GM18858 (cell line): Measurements from ENCODE around the gene PIK3CD.
"Not testable (repeated sequence)": the region's sequence is repeated elsewhere in the genome, so short reads cannot be mapped to it uniquely, and the experiment has no call there.

Experiments used
- ATAC-seq: cut with Tn5 transposase; IDR thresholded peaks from one replicate; pipeline ENCODE4 v1.9.1; 2021; ENCODE audit not compliant: unreplicated experiment

Gene PIK3CD

DNA sequence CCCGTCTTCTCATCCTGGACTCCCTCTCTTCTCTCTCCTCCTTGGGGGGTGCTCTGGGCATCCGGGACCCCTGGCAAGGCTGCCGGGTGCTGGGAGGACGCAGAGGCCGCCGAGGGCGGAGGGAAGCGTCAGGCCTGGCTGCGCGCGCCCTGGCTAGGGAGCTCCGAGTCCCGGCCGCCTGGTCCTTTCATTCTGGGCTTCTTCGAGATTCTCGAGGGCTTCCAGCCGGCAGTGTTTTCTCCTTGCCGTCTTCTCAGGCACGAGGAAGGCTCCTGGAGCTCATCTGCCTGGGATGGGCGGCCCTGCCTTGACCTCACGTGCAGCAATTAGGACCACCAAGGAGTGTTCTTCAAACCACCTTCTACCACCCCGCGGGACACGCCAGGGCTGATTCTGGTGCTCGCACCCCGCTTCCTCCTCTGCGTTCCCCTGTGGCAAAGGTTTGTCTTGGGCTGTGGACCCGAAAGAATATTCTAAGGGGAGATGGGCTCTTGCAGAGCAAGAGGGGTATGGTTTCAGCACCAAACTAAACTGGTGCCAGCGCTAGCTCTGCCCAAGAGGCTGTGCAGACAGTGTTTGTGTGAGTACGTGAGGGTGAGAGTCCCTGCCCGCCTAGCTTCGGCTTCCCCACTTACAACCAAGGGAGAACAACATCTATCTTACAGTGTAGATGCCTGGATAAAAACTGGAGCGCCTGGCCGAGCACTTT, 36.5 kb downstream of the PIK3CD start:
- ATAC-seq, result no peak

DNA sequence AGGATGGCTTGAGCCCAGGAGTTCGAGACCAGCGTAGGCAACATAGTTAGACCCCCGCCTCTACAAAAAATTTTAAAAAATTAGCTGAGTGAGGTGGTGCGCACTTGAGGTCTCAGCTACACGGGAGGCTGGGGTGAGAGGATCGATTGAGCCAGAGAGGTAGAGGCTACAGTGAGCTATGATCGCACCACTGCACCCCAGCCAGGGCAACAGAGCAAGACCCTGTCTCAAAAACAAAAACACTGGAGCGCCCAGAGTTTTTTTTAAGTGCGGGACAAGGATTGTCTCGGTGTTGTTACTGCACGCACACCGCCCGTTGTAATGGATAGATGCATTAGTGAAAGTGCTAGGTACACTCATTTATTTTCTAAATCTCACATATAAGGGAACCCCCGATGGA, 37.1 kb downstream of the PIK3CD start:
- ATAC-seq, result no peak

DNA sequence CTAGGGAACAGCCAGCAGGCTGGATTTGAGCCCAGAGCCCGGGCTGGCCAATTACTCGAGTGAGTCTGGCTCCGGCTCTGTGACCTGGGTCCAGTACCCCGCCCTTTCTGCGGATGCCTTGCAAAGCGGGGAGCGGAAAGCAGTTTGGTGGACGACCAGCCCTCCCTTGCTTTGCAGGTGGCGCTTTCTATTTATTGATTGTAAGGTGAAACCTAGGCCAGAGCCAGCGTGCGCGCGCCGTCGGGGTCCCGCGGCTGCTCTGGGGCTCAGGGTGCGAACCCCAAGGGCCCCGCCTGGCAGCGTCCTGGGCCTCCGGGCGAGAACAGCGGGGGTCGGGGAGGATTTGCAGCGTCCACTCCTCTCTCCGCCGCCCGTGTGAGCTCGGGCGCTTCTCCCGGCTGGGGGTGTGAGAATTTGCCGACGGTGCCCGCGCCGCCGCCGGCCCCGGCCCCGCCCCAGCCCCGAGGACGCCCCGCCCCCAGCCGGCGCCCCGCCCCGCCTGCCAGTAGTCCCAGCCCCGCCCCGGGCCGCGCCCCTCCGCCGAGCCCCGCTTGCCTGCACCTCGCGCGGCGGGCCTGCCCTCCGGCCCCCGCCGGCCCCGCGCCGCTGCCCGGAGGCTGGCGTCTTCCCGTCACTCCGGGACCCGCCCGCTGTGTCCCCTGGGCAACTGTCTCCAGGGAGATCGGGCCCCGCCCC, 37.6 kb downstream of the PIK3CD start:
- ATAC-seq, result no peak

DNA sequence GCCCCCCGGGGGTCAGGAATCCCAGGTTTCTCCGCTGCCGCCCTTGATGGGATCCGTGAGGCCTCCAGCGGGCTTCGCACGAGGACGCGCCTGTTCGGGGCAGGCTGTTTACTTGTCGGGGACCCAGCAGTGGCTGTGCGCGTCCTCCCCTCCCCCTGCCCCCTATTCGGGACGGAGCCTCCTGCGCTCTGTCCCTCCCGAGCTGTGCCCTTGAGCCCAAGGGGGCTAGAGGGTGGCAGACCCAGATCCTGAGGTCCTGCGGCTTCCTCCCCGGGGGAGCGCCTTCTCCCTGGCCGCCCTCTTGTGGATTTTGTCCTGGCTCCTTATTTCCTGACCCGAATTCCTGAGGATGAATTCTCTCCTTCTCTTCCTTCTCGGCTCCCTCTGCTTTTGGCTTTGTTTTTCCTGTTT, 38.4 kb downstream of the PIK3CD start:
- ATAC-seq, result no peak

DNA sequence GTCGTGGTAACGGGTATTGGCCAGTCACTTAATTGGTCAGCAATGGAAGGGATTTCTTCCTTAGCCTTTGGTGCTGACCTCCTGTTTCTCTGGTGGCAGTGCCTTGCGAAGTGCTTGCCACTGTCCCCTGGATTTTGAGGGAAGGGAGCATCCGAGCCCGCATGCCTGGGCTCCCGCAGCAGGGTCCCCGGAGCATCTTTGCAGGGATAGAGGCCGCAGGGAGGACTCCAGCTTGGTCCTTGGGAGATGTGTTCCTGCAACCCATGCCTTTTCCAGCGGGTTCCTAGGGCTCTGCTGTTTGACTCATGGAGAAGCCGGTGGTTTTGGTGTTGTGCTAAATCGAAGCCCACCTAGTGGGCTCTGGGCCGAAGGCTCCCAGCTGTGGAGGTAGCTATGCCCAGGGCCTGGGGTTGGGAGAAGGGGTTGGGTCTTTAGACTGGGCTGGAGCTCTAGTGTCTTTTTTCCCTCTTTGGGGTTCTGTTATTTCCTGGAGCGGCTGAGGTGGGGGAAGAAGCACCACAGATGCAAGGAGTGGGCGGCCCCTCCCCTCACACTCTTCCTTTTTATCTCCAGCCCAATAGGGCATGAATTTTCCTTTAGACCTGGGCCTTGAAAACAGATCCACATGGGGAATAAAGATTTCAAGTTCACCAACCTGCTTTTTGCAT, 39.0 kb downstream of the PIK3CD start:
- ATAC-seq, result no peak

DNA sequence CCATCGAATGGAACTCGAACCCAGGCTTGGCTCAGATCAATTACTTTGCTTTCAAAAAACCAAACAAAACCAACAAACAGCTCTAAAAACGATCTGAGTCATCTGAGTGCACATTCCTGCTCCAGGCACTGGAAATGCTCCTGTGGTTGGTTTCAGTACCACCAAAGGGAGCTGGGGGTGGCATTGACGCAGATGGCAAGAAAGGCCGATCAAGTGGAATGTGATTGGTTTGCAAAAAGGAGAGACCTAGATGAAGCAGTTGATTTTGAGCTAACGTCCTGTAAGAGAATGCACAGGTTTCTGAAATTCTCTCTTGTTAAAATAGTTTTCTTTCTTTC, 39.5 kb downstream of the PIK3CD start:
- ATAC-seq, result no peak

DNA sequence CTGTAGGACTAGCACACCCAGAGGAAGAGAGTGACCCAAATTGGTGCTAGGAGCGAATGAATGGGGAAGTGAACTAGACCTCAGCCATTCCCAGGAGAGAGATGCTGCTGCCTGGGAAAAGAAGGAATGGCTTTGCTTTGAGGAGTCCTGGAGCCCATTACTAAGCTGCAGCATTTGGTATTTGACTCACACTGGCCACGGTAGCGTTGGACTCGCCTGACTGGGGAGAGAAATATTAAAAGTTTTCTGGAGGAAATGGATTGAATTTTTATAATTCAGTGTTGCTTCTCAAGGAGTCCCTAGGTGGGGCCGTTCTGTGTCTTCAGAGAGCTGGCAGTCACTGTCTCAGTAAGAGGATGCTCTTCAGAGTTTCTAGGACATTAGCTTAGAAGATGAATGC, 40.2 kb downstream of the PIK3CD start:
- no peak for ATAC-seq

DNA sequence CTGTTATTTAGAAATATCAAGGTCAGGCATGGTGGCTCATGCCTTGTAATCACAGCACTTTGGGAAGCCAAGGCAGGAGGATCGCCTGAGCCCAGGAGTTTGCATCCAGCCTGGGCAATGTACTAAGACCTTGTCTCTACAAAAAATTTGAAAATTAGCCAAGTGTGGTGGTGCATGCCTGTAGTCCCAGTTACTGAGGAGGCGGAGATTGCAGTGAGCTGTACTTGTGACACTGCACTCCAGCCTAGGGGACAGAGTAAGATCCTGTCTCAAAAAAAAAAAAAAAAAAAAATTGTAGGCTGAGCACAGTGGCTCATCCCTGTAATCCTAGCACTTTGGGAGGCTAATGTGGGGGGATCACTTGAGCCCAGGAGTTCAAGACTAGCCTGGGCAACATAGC, 45.3 kb downstream of the PIK3CD start:
- ATAC-seq, result no peak

DNA sequence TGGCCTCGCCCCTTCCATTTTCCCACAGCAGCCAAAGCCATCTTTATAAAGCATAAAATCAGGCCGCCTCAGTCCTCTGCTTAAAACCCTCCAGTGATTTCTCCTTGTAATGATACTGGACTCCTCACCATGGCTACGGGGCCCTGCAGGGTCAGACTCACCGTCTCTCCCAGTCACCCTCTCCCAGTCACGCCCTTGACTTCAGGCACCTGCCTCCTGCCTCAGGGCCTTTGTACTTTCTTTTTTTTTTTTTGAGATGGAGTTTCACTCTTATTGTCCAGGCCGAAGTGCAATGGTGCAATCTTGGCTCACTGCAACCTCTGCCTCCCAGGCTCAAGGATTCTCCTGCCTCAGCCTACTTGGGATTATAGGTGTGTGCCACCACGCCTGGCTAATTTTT, 47.8 kb downstream of the PIK3CD start:
- ATAC-seq, result no peak

DNA sequence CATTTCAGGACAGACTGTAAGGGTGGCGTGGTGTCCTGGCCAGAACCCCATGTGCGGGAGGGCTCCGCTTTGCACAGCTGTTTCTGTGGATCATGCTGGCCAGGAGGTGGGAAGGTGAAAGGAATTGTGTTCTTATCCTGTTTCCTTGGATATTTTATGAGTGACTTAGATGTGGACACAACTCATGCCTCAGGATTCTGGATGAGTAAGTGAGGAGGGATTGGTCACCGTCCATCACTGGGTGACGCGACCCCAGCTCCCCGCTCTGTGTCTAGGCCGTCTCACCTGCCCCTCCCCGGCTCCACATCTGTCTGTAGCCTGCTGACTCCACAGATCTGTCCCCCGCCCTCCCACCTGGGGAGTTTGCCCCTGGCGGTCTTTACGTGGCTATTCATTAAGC, 48.8 kb downstream of the PIK3CD start:
- no peak for ATAC-seq

DNA sequence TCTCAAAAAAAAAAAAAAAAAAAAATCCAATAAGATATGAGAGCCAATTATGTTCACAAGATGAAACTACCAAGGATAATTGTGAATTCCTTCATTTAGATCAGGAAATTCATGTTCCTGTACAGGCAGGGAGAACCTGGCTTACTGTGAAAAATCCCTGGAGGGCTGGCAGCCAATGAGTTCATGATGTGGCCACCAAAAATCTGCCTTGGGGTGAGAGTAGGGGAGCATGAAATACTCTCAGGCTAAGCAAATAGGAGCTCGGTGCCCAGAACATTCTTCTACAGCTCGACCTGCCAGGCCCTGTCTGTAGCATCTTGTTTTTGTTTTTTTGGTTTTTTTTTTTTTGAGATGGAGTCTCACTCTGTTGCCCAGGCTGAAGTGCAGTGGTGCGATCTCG, 50.1 kb downstream of the PIK3CD start:
- ATAC-seq, result no peak

DNA sequence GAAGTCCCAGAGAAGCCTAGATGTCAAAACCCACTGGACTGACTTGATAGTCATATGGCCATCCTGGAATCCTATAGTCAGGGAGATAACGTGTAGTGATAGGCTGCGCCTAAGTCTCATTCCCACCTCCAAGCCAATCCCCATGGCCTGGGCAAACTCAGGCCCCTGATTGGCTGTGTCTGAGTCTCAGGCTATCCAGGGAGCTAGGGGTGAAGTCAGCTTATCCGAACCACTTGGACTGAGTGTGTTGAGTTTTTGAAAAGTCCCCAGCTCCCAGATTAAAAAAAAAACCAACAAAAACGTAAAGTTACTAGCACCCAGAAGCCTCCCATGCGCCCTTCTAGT, 51.6 kb downstream of the PIK3CD start:
- no peak for ATAC-seq

DNA sequence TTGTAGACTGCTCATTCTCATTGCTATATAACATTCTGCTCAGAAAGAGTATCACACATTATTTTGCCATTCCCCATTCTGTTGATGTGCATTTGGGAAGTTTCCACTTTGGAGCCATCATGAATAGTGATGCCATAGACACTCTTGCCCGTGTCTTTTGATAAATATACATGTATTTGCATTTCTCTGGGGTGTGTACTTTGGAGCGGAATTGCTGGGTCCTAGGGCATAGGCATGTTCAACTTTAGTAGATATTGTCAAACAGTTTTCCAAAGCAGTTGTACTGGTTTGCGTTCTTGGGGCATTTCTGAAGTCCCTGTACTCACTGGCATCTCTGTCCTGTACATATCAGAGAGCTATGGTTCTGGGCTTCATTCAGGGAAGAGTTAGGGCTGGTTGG, 52.1 kb downstream of the PIK3CD start:
- ATAC-seq, result no peak

DNA sequence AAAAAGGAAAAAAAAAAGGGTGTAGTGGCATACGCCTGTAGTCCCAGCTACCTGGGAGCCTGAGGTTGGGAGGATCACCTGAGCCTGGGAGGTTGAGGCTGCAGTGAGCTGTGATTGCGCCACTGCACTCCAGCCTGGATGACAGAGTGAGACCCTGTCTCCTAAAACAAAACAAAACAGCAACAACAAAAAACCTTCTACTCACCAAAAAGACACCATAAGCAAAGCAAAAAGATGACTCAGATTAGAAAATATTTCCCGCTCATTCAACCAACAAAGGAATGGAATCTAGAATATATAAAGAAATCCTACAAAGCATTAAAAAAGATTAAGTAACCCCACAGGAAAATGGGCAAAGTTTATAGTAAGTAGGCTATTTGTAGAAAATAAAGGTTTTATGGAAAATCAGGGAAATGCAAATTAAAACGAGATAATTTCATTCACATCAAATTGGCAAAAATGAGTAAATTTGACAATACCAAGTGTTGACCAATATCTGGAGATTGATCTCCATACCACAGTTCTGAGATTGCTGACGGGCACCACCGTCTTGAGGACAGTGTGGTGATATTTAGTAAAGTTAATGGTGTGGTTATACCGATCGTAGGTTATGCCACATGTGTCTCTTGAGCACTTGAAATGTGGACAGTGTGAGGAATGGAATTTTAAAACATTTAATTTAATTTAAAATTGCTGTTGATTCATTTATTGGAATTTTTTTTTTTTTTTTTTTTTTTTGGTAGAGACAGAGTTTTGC, 54.0 kb downstream of the PIK3CD start:
- ATAC-seq, result no peak

DNA sequence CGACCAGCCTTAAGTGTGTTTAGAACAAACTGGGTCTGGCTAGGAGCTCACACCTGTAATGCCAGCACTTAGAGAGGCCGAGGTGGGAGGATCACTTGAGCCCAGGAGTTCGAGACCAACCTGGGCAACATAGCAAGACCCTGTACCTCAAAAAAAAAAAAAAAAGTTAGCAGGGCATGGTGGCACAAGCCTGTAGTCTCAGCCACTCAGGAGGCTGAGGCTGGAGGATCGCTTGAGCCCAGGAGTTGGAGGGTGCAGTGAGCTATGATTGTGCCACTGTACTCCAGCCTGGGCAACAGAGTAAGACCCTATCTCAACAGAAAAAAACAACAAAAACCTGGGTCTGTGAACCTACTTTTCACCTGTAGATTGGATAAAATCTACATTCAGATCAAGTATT, 54.6 kb downstream of the PIK3CD start:
- no peak for ATAC-seq

DNA sequence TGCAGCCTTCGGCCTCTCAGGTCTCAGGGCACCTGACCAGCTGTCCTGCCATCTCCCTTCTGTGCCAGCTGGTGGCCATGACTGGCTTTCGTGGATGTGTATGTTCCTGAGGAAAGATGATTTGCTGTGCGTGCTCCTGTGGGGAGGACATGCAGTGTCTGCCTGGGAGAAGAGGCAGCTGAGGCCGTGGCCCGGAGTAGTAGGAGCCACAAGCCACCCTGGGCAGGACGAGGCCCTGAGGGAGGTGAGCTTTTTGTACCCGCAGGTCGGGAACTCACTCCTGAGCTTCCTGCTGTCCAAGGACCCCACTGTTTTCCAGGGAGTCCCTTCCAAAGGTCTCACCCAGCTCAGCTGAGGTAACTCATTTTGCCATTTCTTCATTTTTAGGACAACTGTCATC, 58.5 kb downstream of the PIK3CD start:
- no peak for ATAC-seq

DNA sequence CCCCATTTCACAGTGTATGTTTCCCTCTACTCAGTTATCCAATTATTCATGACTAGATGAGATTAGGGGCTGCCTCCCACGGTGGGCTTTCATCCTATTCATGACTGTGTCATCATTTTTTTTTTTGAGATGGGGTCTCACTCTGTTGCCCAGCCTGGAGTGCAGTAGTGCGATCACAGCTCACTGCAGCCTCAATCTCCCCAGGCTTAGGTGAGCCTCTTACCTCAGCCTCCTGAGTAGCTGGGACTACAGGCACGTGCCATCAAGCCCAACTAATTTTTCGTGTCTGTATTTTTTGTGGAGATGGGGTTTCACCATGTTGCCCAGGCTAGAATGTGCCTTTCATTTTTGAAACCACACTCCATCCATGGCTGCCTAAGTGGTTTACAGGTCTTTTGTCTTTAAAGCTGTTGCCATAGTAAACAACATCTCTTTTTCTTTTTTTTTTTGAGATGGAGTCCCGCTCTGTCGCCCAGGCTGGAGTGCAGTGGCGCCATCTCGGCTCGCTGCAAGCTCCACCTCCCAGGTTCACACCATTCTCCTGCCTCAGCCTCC, 60.0 kb downstream of the PIK3CD start:
- ATAC-seq, result no peak

DNA sequence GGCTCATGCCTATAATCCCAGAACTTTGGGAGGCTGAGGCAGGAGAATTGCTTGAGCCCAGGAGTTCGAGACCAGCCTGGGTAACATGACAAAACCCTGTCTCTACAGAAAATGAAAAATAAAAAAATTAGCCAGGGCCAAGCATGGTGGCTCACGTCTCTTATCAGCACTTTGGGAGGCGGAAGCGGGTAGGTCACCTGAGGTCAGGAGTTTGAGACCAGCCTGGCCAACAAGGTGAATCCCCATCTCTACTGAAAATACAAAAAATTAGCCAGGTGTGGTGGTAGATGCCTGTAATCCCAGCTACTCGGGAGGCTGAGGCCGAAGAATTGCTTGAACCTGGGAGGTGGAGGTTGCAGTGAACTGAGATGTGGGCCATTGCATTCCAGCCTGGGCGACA, 61.2 kb downstream of the PIK3CD start:
- not testable (repeated sequence) for ATAC-seq

DNA sequence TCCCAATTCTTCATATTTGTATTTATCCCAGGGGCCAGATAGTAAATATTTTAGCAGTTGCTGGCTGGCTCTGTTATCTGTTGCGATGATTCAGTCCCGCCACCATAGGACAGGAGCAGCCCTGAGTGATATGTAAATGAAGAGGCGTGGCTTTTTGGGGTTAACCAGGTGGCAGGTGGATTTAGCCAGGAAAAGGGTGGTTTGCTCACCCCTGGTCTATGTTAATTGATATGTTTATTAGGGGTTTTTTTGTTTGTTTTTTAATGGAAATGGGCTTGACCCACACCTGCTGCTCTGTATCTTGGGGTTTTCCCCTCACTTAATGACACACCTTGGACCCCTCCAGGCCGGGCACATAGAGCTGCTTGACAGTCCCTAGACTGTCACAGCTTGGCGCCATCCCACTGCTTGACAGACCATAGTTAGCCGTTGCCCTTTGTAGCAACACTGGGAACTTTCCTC, 62.8 kb downstream of the PIK3CD start:
- no peak for ATAC-seq

DNA sequence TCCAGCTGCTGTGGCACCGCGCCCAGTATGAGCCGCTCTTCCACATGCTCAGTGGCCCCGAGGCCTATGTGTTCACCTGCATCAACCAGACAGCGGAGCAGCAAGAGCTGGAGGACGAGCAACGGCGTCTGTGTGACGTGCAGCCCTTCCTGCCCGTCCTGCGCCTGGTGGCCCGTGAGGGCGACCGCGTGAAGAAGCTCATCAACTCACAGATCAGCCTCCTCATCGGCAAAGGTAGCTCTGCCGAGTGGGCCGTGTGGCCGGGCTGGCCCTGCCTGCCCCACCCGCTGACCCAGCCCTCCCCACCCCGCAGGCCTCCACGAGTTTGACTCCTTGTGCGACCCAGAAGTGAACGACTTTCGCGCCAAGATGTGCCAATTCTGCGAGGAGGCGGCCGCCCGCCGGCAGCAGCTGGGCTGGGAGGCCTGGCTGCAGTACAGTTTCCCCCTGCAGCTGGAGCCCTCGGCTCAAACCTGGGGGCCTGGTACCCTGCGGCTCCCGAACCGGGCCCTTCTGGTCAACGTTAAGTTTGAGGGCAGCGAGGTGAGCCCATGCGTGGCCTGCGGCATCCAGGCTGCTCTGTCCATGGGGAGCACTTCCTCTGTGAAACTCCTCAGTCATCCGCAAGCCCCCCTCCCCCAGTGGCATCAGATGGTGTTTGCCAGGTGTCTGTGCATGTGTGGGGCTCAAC, 64.2 kb downstream of the PIK3CD start:
- ATAC-seq, result no peak
